Stimulated activated naive CD4-positive, alpha-beta T cell (primary cell): ENCODE measurements around the gene UHRF1.
"Not testable (repeated sequence)": the region's sequence is repeated elsewhere in the genome, so short reads cannot be mapped to it uniquely, and the experiment has no call there.

Source experiments
- DNase-seq, 6 experiments: peaks; one replicate each; lab custom pipeline; 2025; lab: John Stamatoyannopoulos, UW

UHRF1 gene

GRCh38 chr19:4971816-4972495, 62.7 kb downstream of the UHRF1 start:
- no peak for DNase-seq

- DNase-seq, result no peak
Measured at GRCh38 chr19:4972509-4973230, 63.4 kb downstream of the UHRF1 start.

- DNase-seq, result no peak
Measured at GRCh38 chr19:4974880-4975469, 65.7 kb downstream of the UHRF1 start.

GRCh38 chr19:4975601-4976000, 66.3 kb downstream of the UHRF1 start:
- DNase-seq, result not testable (repeated sequence)

GRCh38 chr19:4976401-4977298, 67.3 kb downstream of the UHRF1 start:
- DNase-seq, result no peak

- no peak for DNase-seq
Measured at GRCh38 chr19:4977299-4978174, 68.2 kb downstream of the UHRF1 start.

GRCh38 chr19:4979211-4979807, 70.0 kb downstream of the UHRF1 start:
- no peak for DNase-seq

GRCh38 chr19:4980067-4980466, 70.8 kb downstream of the UHRF1 start:
- no peak for DNase-seq

GRCh38 chr19:4980838-4981680, 71.8 kb downstream of the UHRF1 start:
- DNase-seq, result no peak

GRCh38 chr19:4981681-4981958, 72.3 kb downstream of the UHRF1 start:
- DNase-seq, result no peak

GRCh38 chr19:4983346-4984105, 74.2 kb downstream of the UHRF1 start:
- no peak for DNase-seq

GRCh38 chr19:4984106-4984380, 74.7 kb downstream of the UHRF1 start:
- no peak for DNase-seq

GRCh38 chr19:4984438-4984990, 75.2 kb downstream of the UHRF1 start:
- DNase-seq, result no peak

GRCh38 chr19:4985551-4985991, 76.3 kb downstream of the UHRF1 start:
- no peak for DNase-seq

- DNase-seq, result no peak
Measured at GRCh38 chr19:4986056-4986455, 76.8 kb downstream of the UHRF1 start.

- DNase-seq, result no peak
Measured at GRCh38 chr19:4986471-4986891, 77.2 kb downstream of the UHRF1 start.

- DNase-seq, result no peak
Measured at GRCh38 chr19:4987256-4987655, 78.0 kb downstream of the UHRF1 start.

- DNase-seq, result no peak
Measured at GRCh38 chr19:4987692-4988370, 78.5 kb downstream of the UHRF1 start.
